ENCODE data around the gene SNAI3. TPM values are rescaled to one million over a fixed set of nuclear protein-coding genes. Genes with fewer than 3 reads are reported as not detected.

Gene SNAI3
- total and polyA plus RNA-seq, 2 donors (not counting 1 experiment from before 2014, with no cell fraction given) = 6.5 to 8.8 TPM

- no peaks in the 10 kb centered on the region for H3K9me3 ChIP-seq (ENCODE audit: control extremely low read depth in 1 of 3, control insufficient read depth in 2 of 3, insufficient read depth in 1 of 3, low read length in 2 of 3)
- no peak overlapping the region for H3K27ac ChIP-seq (ENCODE audit: low read length in 2 of 2)
- WGBS (ENCODE audit: insufficient coverage) = 94% methylated on average over 29 of the region's 29 CpGs
- peaks cover 0 to 18% of the 10 kb centered on the region in 2 experiments for H3K36me3 ChIP-seq (replicated peaks in 1 of 2; ENCODE audit: control extremely low read depth in 1 of 2, control insufficient read depth in 1 of 2, extremely low read depth in 1 of 2, insufficient read depth in 2 of 2, low read length in 1 of 2)
- CTCF ChIA-PET = no interaction called here
- peaks cover 51% of the 10 kb centered on the region for H3K79me2 ChIP-seq (ENCODE audit: control insufficient read depth, insufficient read depth, low read length)
- DNase-seq (no peak), ATAC-seq (ENCODE audit: low read depth) (no peak)
- peaks cover 12 to 25% of the 10 kb centered on the region in 2 donors for H3K4me1 ChIP-seq (ENCODE audit: control insufficient read depth in 2 of 2, insufficient read depth in 2 of 2, low read length in 2 of 2)
- H4K20me1 ChIP-seq (ENCODE audit: control insufficient read depth, insufficient read depth, low read length, poor library complexity, severe bottlenecking) = peaks cover 5% of the 10 kb centered on the region
- H2AFZ ChIP-seq (ENCODE audit: insufficient read depth, low read depth, low read length, poor library complexity, severe bottlenecking) = no peak overlapping the region
- Mint-ChIP-seq H3K9me3 (ENCODE audit: insufficient read depth) (no peaks in the 10 kb centered on the region), H3K4me1 (peaks cover 20% of the 10 kb centered on the region), H3K4me3 (no peak overlapping the region), H3K27ac (no peak overlapping the region), H3K27me3 (no peaks in the 10 kb centered on the region)
- H3K9ac ChIP-seq (ENCODE audit: low read length) = no peak overlapping the region
- no peak overlapping the region for H3K4me3 ChIP-seq (ENCODE audit: control extremely low read depth in 1 of 5, extremely low read depth in 1 of 5, insufficient read depth in 1 of 5, low read depth in 2 of 5, low read length in 4 of 5)
- TF ChIP-seq EZH2 (IDR thresholded peaks at IDR 0.05; ENCODE audit: borderline replicate concordance, insufficient read depth, low read depth, low read length, poor library complexity, severe bottlenecking) = no peak
- TF ChIP-seq, protein P1, sequence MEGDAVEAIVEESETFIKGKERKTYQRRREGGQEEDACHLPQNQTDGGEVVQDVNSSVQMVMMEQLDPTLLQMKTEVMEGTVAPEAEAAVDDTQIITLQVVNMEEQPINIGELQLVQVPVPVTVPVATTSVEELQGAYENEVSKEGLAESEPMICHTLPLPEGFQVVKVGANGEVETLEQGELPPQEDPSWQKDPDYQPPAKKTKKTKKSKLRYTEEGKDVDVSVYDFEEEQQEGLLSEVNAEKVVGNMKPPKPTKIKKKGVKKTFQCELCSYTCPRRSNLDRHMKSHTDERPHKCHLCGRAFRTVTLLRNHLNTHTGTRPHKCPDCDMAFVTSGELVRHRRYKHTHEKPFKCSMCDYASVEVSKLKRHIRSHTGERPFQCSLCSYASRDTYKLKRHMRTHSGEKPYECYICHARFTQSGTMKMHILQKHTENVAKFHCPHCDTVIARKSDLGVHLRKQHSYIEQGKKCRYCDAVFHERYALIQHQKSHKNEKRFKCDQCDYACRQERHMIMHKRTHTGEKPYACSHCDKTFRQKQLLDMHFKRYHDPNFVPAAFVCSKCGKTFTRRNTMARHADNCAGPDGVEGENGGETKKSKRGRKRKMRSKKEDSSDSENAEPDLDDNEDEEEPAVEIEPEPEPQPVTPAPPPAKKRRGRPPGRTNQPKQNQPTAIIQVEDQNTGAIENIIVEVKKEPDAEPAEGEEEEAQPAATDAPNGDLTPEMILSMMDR (IDR thresholded peaks at IDR 0.05) = no peak
- H3K27me3 ChIP-seq (replicated peaks in 1 of 4; ENCODE audit: control extremely low read depth in 1 of 4, control insufficient read depth in 3 of 4, insufficient read depth in 4 of 4, low read length in 3 of 4) = no peaks in the 10 kb centered on the region
- intact Hi-C loops (cut with micrococcal nuclease) = no loop called here
- POLR2A ChIA-PET = no interaction called here
- no peak overlapping the region for H3K4me2 ChIP-seq (replicated peaks; ENCODE audit: low read depth, low read length, poor library complexity, severe bottlenecking)
Observed at GRCh38 chr16:88655733-88656281, 30.5 kb downstream of the SNAI3 start.

- 96% methylated on average over 50 of the region's 50 CpGs for WGBS (ENCODE audit: insufficient coverage)
- intact Hi-C loops (cut with micrococcal nuclease) = no loop called here
- TF ChIP-seq, protein P1 (IDR thresholded peaks at IDR 0.05) = no peak
- TF ChIP-seq EZH2 (IDR thresholded peaks at IDR 0.05; ENCODE audit: borderline replicate concordance, insufficient read depth, low read depth, low read length, poor library complexity, severe bottlenecking) = no peak
- POLR2A ChIA-PET = no interaction called here
- DNase-seq (no peak), ATAC-seq (ENCODE audit: low read depth) (no peak)
- Histone ChIP-seq H4K20me1 (ENCODE audit: control insufficient read depth, insufficient read depth, low read length, poor library complexity, severe bottlenecking) (peaks cover 11% of the 10 kb centered on the region), H3K79me2 (ENCODE audit: control insufficient read depth, insufficient read depth, low read length) (peaks cover 54% of the 10 kb centered on the region), H3K4me3 (ENCODE audit: control extremely low read depth in 1 of 5, extremely low read depth in 1 of 5, insufficient read depth in 1 of 5, low read depth in 2 of 5, low read length in 4 of 5) (no peak overlapping the region), H3K27me3 (replicated peaks in 1 of 4; ENCODE audit: control extremely low read depth in 1 of 4, control insufficient read depth in 3 of 4, insufficient read depth in 4 of 4, low read length in 3 of 4) (no peaks in the 10 kb centered on the region), H3K27ac (ENCODE audit: low read length in 2 of 2) (no peak overlapping the region), H2AFZ (ENCODE audit: insufficient read depth, low read depth, low read length, poor library complexity, severe bottlenecking) (no peak overlapping the region), H3K4me2 (replicated peaks; ENCODE audit: low read depth, low read length, poor library complexity, severe bottlenecking) (no peak overlapping the region), H3K9me3 (ENCODE audit: control extremely low read depth in 1 of 3, control insufficient read depth in 2 of 3, insufficient read depth in 1 of 3, low read length in 2 of 3) (no peaks in the 10 kb centered on the region), H3K4me1 (ENCODE audit: control insufficient read depth in 2 of 2, insufficient read depth in 2 of 2, low read length in 2 of 2) (peaks cover 12 to 23% of the 10 kb centered on the region in 2 donors), H3K36me3 (replicated peaks in 1 of 2; ENCODE audit: control extremely low read depth in 1 of 2, control insufficient read depth in 1 of 2, extremely low read depth in 1 of 2, insufficient read depth in 2 of 2, low read length in 1 of 2) (peaks cover 0 to 18% of the 10 kb centered on the region in 2 experiments), H3K9ac (ENCODE audit: low read length) (no peak overlapping the region)
- CTCF ChIA-PET = no interaction called here
- H3K4me1 Mint-ChIP-seq = peaks cover 19% of the 10 kb centered on the region
- H3K4me3 Mint-ChIP-seq = no peak overlapping the region
- no peak overlapping the region for H3K27ac Mint-ChIP-seq
- no peaks in the 10 kb centered on the region for H3K27me3 Mint-ChIP-seq
- H3K9me3 Mint-ChIP-seq (ENCODE audit: insufficient read depth) = no peaks in the 10 kb centered on the region
Observed at GRCh38 chr16:88655053-88655732, 31.1 kb downstream of the SNAI3 start.

Measured in B cell (primary cell).